GM18508 (cell line): ENCODE data around the gene JAK1.
A peak's percentile ranks its signal among the peaks of the same experiment; 100 is the strongest.

Experiments used
- ATAC-seq: cut with Tn5 transposase; IDR thresholded peaks from one replicate; pipeline ENCODE4 v1.9.1; 2021; ENCODE audit warnings: moderate number of reproducible peaks; ENCODE audit not compliant: insufficient read depth, unreplicated experiment

Gene JAK1

DNA sequence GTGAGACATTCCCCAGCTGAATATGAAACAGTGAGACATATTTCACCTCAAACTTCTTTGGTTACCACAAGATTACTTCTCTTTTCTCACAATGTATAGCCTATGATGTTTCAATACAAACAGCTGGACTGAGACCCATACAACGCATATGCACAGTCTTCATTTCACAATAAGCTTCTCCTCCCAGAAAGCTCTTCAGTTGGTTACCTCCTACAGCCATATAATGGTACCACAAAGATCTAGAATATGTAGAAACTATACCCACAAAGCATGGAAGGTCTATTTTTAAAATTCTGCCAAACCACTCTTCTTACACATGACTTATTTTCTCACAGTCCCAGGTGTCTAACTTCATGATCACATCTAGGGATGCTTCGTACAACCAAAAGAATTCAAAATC, 70.8 kb downstream of the JAK1 start:
- ATAC-seq, result peak; percentile 57

DNA sequence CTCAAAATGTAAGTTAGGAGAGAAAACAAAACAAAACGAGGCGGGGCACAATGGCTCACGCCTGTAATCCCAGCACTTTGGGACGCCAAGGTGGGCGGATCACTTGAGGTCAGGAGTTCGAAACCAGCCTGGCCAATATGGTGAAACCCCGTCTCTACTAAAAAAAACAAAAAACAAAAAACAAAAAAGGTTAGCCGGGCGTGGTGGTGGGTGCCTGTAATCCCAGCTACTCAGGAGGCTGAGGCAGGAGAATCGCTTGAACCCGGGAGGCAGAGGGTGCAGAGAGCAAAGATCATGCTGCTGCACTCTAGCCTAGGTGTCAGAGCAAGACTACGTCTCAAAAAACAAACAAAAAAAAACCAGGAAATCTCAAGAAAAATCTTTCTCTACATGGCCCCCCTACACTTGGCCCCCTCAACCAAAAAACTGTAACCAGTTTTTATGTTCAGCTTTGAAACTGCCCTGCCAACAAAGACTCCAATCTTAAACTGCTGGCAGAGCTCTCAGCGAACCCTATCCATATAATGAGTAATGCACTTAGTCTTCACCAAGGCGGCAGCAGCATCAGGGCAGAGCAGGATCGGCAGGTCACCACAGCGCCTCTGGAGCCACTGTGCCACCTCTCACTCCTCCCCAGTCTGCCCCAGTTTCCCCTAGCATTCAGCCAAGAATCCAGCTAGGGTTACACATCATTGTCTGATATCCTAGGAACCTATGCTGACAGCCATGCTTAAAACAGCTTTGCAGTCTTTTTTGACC, 71.7 kb downstream of the JAK1 start:
- ATAC-seq, result no peak

DNA sequence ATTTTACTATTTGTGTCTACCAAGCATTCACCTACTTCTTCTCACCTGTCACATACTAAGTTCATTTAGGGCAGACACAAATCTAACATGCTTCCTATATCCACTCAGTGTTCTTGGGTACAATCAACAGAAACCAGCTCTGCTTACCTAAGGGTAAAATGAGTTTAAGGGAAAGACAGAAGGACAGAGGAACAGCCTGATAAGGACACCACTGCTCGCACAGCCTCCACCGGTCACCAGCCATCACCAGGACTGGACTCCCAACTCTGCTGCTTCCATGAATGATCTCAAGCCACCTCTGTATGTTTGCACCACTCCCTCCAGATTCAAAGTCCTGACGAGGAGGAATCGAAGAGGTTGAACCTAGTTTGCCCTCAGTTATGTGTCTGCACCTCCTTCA, 72.4 kb downstream of the JAK1 start:
- no peak for ATAC-seq

DNA sequence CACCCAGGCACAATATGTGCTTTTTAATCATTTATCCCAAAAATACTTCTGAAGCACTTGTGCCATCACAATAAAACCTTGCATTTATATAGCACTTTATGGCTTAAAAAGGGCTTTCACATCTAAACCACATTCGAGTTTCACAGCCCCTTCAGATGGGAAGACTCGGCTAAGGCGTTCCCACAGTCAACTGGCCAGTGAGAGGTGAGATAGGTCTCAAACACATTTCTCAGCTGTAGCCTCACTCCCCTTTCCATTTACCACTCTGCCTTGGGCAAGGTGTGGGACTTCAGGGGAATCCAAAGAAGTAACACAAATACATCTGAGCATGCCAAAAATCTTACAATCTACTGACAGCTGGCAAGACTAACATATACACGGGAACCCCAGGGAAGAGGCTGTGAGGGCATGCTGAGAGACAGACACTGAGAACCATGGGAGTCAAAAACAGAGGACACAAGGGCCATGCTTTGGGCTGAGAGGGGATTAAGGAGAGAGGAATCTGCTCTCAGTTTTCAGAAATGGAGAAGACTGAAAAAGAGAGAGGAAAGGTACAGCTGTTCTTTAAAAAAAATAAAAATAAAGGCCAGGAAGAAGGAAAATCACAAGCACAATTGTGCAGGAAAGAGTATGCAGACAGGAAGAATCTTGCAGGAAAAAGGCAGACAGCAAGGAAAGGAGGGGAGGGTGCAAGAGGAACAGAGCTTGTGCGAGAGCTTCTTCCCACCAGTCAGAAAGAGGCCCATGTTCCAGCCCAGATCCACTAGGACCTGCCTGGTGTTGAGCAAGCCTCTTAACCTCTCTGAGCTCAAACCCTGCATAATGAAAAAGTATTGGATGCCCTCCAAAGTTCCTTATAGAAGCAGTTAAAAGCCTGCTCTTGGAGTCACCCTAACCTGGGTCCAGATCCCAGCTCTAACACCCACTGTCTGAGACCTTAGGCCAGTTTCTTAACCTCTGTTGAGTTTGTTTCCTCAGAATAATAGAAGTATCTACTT, 73.5 kb downstream of the JAK1 start:
- ATAC-seq, result no peak

DNA sequence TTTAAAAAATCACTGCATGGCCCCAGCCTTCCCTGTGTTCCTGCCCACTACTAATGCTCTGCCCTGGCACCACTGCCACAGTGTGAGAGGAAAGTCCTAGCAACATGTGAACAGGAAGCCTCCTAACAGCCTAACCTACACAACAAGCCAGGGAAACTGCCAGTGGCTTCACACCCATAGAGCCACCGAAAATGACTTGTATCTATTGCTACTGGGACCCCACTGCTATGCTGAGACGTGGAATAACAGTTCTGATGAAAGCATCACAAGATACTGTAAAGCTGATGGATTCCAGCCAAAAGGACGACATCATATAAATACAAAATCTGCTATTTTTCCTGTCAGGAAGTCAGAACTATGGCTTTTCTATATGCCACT, 74.9 kb downstream of the JAK1 start:
- no peak for ATAC-seq

DNA sequence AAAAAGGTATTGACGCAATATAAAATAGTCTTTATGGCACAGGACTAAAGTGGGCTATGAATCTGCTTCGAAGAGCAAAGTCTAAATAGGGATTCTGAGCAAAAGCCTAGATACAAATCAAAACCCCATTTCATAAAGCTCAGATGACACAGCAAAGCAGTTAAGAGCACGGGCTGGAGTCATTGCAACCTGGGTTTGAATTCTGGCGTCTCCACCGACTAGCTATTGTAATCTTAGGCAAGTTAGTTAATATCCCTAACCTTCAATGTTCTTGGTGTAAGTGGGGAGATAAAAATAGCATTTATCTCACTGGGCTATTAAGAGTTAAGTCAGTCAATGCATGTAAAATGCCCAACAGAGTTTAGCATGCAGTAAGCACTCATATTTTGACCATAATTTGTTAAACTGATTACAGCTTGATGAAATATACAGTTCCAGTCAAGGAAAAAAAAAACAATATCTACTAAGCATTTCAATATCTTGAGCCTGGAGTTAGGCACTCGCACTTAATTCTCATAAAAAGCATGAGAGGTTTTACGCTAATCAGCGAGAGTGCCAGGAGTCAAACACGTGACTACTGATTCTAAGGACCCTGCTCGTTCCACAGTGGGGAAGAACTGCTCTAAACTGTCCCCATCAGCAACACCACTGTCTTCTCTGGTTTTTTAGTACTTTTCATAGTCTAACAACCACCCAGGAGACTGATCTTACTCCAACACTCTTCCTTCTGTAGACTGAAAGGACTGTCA, 75.5 kb downstream of the JAK1 start:
- ATAC-seq, result no peak

DNA sequence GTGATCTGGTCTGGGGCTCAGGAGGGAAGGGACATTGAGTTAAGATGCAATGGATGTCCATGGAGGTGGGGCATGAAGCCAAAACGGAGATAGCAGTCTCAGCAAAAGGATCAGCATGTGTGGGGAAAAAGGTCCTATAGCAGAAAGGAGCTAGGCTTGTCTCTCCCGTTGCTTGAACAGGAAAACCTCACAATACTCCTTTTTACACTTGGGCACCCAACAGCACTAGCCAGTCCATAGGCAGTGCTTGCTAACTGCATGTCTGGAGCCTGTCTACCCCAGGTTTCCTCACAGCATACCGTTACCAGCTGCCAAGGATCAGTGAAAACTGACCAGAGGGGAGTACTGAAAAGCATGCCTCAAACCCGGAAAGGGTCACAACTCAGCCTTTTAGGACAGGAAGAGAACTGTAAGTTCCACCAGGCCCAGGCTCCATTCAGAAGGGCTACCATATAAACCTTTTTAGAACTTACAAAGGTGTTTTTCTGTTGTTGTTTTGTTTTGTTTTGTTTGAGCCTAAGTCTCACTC, 78.6 kb downstream of the JAK1 start:
- ATAC-seq, result no peak

DNA sequence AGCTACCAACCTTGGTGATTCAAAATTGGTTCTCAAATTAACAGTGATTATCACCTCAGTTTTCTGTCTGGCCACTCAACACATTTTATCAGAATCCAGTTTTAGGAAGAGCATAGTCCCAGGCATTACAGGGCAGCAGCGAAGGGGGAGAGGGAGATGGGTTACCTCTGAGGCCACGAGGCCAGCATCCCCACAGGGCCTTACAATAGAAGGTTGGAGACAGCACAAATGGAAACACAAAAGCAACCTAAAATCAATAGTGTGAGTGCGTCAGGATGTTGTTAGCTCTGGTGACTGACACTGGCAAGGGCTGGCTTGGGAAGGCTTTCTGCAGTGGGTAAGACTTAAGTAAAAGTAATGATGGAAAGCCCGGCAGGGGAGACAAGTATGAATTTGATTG, 79.5 kb downstream of the JAK1 start:
- ATAC-seq, result no peak

DNA sequence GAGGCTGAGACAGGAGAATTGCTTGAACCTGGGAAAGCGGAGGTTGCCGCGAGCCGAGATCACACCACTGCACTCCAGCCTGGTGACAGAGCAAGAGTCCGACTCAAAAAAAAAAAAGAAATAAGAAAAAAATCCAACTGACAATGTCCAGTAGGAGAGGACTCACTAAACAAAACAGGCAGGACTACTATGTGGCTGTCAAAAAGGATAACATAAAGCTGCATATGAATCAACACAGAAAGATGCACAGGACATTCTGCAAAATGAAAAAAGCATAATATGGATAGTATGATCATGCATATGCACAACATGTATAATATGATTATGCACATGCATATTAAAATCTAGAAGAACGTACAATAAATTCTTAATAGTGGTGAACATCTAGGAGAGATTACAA, 80.7 kb downstream of the JAK1 start:
- no peak for ATAC-seq

DNA sequence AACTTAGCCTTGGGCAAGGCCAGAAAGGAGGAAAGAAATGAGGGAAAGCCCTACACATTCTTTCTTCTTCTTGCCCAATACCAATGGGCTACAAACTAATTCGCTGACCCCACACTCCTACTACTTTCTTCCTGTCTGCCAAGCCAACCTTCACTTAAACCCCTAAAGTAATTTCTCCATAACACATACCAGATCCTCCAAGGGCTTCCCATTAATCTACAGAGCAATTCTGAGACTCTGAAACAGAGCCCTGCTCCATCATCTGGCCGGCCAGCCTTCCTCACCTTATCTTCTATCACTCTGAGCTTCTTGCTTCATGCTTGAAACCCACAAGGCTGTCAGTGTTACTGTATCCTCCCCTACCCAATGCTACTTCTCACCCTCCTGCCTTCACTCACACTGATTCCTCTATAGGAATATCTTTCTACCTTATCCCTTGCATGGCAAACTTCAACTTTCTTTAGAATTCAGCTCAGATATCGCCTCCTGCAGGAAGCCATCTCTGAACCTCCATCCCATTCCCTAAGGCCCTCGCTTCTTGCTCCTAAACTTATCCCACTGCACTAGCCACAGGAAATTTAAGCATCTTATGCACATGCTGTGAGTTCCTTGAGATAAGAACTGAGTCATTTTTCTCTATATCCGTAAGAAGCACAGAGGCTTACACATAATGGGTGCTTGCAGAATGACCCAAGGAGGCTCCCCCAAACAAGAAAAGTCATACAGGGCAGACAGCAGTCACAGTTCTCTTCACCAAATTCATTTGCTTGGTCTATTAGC, 81.9 kb downstream of the JAK1 start:
- ATAC-seq, result no peak

DNA sequence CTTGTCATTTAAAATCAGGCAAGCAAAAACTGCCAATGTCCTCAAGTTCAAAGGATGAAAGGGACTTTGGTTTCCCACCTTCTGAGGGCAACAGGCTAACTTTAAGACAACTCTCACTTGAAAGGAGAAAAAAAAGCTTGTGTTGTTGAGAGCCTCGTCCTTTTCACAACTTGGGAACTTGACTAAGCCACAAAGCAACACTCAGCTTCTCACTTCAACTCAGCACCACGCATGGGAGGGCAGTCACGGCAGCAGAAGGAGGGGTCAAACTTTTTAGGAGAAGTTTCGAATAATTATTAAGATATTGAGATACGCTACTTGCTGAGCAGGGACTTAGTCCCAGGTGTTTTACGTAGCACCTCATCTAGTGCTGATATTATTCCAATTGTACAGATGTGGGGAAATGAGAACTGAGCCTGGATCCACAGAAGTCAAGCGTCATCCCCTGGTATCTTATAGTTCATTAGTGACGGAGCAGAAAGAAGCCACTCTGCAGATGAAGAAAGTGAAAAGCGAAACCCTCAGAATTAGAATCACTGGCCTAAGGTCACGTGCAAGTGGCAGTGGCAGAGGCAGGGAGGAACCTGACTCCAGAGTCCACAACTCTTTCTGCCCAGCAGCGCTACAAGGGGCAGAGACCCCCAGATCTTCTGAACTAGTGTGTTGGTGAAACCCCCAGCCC, 83.6 kb downstream of the JAK1 start:
- ATAC-seq, result no peak

DNA sequence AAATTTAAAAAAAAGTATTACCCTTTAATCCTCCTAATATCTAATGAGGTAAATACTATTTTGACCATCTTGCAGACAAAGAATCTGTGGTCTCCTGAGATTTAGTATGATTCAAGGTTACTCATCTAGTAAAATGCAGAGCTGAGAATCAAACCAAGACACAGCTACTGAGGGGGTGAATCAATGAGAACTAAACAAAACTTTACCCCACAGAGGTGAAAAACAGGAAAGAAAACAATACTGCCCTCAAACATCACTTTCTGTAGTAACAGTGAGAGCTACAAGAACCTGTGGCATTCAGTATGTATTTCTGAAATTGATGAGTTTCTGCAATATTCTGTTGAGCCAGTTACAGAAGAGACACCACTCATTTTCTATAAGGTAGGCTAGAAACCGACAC, 85.1 kb downstream of the JAK1 start:
- ATAC-seq, result no peak

DNA sequence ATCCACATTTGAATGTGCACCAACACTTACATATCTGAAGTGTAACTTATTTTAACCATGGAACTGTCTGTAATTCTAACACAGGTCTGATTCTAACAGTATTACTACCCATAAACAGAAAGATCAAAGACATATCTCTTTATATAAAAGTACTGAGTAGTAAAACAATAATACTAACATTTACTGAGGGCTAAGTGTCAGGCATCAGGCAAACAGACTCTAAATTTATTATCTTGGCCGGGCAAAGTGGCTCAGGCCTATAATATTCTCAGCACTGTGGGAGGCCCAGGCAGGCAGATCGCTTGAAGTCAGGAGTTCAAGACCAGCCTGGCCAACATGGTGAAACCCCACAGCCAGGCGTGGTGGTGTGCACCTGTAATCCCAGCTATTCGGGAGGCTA, 85.9 kb downstream of the JAK1 start:
- no peak for ATAC-seq

DNA sequence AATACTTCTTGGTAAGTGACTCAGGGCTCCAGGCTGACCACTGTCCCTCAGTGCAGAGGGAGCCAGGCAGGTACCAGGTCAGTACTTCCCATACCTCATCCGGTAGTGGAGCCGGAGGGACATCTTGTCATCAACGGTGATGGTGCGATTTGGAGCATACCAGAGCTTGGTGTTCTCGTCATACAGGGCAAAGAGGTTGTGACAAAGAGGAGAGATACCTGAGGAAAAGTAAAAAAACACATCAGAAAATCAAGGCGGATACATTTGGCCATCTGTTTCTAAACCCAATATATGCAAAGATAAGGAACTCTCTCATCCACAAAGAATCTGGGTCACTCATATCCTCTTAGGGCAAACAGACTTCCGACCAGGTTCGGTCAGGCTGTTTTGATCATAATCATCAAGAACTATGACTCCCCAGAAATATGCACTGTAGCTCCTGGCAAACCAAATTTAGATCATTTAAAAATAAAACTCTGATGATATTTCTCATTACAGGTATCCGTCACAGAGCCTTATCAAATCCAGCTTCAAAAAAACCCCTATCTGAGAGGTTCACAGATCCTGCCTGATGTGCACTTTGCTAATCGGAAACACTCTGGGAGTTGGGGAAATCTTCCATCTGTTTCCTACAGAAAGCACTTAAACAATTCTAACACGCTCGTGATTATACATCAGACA, 87.3 kb downstream of the JAK1 start:
- no peak for ATAC-seq

DNA sequence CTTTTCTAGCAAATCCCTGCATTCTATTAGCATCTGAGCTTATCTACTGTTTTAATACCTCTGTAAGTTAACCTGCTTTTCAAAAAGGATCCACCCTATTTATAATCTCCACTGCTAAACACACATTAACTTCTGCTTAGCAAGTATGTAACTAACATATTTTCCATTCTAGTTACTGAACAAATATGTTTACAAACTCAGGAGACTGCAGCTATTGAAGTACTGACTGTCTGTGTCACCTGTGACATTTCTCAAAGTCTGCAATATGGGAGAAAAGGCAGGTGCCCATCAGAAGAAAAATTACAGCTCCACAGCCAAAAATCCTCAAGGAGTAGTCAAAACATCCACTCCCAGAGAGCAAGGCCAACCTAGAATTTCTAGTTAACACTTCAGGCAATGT, 88.3 kb downstream of the JAK1 start:
- no peak for ATAC-seq

DNA sequence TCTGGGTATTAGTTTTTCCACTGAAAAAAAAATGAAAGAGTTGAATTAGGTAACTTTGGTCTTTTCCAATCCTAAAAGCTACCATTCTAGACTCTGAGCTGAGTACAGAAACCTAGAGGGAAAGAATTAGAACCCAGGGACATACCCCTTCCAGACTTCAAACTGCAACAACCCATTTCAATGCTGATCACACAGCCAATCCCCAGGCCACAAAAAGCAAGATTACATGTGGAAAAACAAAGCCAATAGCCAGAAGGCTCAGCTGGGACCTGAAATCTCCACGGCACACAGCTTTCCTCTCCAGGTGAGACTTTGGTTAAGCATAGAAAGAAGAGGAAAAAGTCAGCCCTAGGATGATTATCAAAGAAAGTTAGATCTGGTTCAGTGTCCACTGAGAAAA, 88.8 kb downstream of the JAK1 start:
- ATAC-seq, result no peak

DNA sequence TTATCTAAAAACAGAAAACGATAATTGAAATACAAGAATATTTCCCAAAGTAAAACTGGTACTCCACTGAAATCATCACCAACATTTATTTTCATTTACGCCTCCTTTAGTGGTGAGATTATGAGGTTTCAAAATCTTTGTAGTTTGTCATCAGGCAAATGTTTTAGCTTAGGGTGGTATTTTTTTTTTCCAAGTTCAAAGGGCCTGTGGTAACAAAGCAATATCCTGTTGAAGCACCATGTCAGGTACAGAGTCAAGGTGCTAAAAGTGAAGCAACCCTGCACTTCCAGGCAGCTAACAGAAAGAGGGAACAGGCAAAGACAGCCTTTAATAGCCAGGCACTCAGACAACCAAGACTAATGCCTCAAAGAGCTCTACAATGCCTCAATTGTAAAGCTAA, 89.2 kb downstream of the JAK1 start:
- no peak for ATAC-seq

DNA sequence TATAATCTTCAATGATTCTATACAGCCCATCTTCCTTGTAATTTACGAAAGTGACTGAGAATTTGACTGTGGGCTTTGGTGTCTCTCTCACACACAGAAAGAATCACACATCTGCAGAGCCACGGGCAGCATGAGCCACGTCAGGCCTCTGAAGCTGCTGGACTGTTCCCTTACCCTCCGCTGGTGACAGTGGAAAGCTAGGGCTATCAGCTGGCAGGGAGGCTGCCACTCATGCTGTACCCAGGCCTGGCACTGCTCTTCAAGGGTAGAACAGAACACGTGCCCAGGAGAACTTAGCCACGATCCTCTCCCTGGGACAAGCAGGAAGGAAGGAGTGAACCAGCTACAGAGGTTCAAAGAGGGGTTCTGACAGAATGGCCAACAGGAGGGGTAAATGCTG, 90.7 kb downstream of the JAK1 start:
- no peak for ATAC-seq

DNA sequence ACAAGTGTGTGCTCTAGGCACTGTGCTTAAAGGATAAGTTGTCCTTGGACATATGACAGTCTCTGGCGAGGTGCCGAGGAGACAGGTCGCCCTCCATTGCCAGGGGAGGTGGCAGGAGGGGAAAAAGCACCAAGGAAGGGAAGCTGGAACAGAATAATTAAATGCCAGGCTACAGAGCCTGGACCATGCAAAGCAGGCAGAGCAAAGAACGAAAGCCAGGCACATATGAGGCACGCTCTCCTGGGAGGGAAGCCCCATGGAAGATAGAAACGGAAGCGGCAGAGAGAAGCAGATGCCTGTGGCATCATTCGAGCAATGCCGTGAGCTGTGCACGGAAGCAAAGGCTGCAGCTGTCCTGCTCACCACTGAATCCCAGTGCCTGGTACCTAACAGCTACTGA, 91.2 kb downstream of the JAK1 start:
- no peak for ATAC-seq
